ENCODE data around the gene GTF3C4.

The GTF3C4 gene

GRCh38 chr9:132681561-132681960 lies 11.3 kb downstream of the GTF3C4 start:
- H3K36me3 ChIP-seq (ENCODE audit: insufficient read depth, low read length) = peaks cover 80% of the 10 kb centered on the region
- no peak overlapping the region for H3K4me3 ChIP-seq (ENCODE audit: low read depth, low read length, poor library complexity, severe bottlenecking)
- H2AFZ ChIP-seq (ENCODE audit: low read length) = no peak overlapping the region
- no peaks in the 10 kb centered on the region for H3K4me1 ChIP-seq (ENCODE audit: insufficient read depth, low read length, severe bottlenecking)
- H3K9me2 ChIP-seq (ENCODE audit: low read depth, low read length) = no peaks in the 10 kb centered on the region
- no peak overlapping the region for H3K27ac ChIP-seq (ENCODE audit: low read depth, low read length, poor library complexity, severe bottlenecking)
- H3K4me2 ChIP-seq (ENCODE audit: low read length) = no peak overlapping the region
- H3K9me3 ChIP-seq (ENCODE audit: low read length) = no peaks in the 10 kb centered on the region
- peaks cover 25% of the 10 kb centered on the region for H3K79me2 ChIP-seq (ENCODE audit: insufficient read depth, low read length)
- no peaks in the 10 kb centered on the region for H3F3A ChIP-seq (ENCODE audit: insufficient read depth, low read length)
- H3K9ac ChIP-seq (ENCODE audit: low read length) = no peak overlapping the region
- H3K27me3 ChIP-seq (ENCODE audit: insufficient read depth, low read length) = no peaks in the 10 kb centered on the region
- no peak for TF ChIP-seq CTCF (IDR thresholded peaks at IDR 0.05; ENCODE audit: low read length)
- no peak for TF ChIP-seq EZH2 (IDR thresholded peaks at IDR 0.05; ENCODE audit: borderline replicate concordance, low read length)
- no peaks in the 10 kb centered on the region for H4K20me1 ChIP-seq (ENCODE audit: insufficient read depth, low read length)

GRCh38 chr9:132683873-132684272 lies 13.6 kb downstream of the GTF3C4 start:
- no peaks in the 10 kb centered on the region for H3K9me3 ChIP-seq (ENCODE audit: low read length)
- TF ChIP-seq CTCF (IDR thresholded peaks at IDR 0.05; ENCODE audit: low read length) = no peak
- no peak for TF ChIP-seq EZH2 (IDR thresholded peaks at IDR 0.05; ENCODE audit: borderline replicate concordance, low read length)
- 0 out of 2 replicates have a peak, but pooled peaks cover 4% of the 10 kb centered on the region for H3F3A ChIP-seq (ENCODE audit: insufficient read depth, low read length)
- no peak overlapping the region for H2AFZ ChIP-seq (ENCODE audit: low read length)
- H3K4me2 ChIP-seq (ENCODE audit: low read length) = no peak overlapping the region
- no peak overlapping the region for H3K4me3 ChIP-seq (ENCODE audit: low read depth, low read length, poor library complexity, severe bottlenecking)
- no peaks in the 10 kb centered on the region for H3K27me3 ChIP-seq (ENCODE audit: insufficient read depth, low read length)
- H3K9ac ChIP-seq (ENCODE audit: low read length) = no peak overlapping the region
- no peak overlapping the region for H3K27ac ChIP-seq (ENCODE audit: low read depth, low read length, poor library complexity, severe bottlenecking)
- H3K36me3 ChIP-seq (ENCODE audit: insufficient read depth, low read length) = peaks cover 90% of the 10 kb centered on the region
- H3K4me1 ChIP-seq (ENCODE audit: insufficient read depth, low read length, severe bottlenecking) = no peaks in the 10 kb centered on the region
- no peaks in the 10 kb centered on the region for H4K20me1 ChIP-seq (ENCODE audit: insufficient read depth, low read length)
- H3K79me2 ChIP-seq (ENCODE audit: insufficient read depth, low read length) = peaks cover 21% of the 10 kb centered on the region
- H3K9me2 ChIP-seq (ENCODE audit: low read depth, low read length) = no peaks in the 10 kb centered on the region

- H4K20me1 ChIP-seq (ENCODE audit: insufficient read depth, low read length) = no peaks in the 10 kb centered on the region
- no peaks in the 10 kb centered on the region; the same call in 1 of the 2 replicates for H3K9me3 ChIP-seq (ENCODE audit: low read length)
- H2AFZ ChIP-seq (ENCODE audit: low read length) = no peak overlapping the region
- no peaks in the 10 kb centered on the region for H3K27me3 ChIP-seq (ENCODE audit: insufficient read depth, low read length)
- H3K79me2 ChIP-seq (ENCODE audit: insufficient read depth, low read length) = no peaks in the 10 kb centered on the region
- H3F3A ChIP-seq (ENCODE audit: insufficient read depth, low read length) = 0 out of 2 replicates have a peak, but pooled peaks cover 4% of the 10 kb centered on the region
- H3K27ac ChIP-seq (ENCODE audit: low read depth, low read length, poor library complexity, severe bottlenecking) = no peak overlapping the region
- no peak overlapping the region for H3K4me2 ChIP-seq (ENCODE audit: low read length)
- no peak overlapping the region for H3K9ac ChIP-seq (ENCODE audit: low read length)
- H3K4me1 ChIP-seq (ENCODE audit: insufficient read depth, low read length, severe bottlenecking) = no peaks in the 10 kb centered on the region
- no peaks in the 10 kb centered on the region for H3K9me2 ChIP-seq (ENCODE audit: low read depth, low read length)
- no peak overlapping the region for H3K4me3 ChIP-seq (ENCODE audit: low read depth, low read length, poor library complexity, severe bottlenecking)
- no peak for TF ChIP-seq CTCF (IDR thresholded peaks at IDR 0.05; ENCODE audit: low read length)
- no peak for TF ChIP-seq EZH2 (IDR thresholded peaks at IDR 0.05; ENCODE audit: borderline replicate concordance, low read length)
- H3K36me3 ChIP-seq (ENCODE audit: insufficient read depth, low read length) = peaks cover 73% of the 10 kb centered on the region
Measured at GRCh38 chr9:132690696-132691095, 20.4 kb downstream of the GTF3C4 start.

Measured in OCI-LY1 (cell line).